Fibroblast of skin of left biceps (primary cell): Measurements from ENCODE around the gene NIM1K.
"Not testable (repeated sequence)": the region's sequence is repeated elsewhere in the genome, so short reads cannot be mapped to it uniquely, and the experiment has no call there.

Experiments
- DNase-seq, 2 experiments: peaks; one replicate each; pipeline ENCODE4 v3.0.0-alpha.2; 2013; ENCODE audit warnings: low read depth in 2 of 2

Gene NIM1K

GRCh38 chr5:43279548-43280274 is 87.7 kb downstream of the NIM1K start:
- DNase-seq: no peak

- no peak for DNase-seq
Observed at GRCh38 chr5:43281840-43282658, 90.0 kb downstream of the NIM1K start.

- no peak for DNase-seq
Observed at GRCh38 chr5:43286623-43287022, 94.6 kb downstream of the NIM1K start.

GRCh38 chr5:43287493-43287892 is 95.5 kb downstream of the NIM1K start:
- DNase-seq: no peak

- no peak for DNase-seq
Observed at GRCh38 chr5:43288269-43288831, 96.3 kb downstream of the NIM1K start.

- no peak for DNase-seq
Observed at GRCh38 chr5:43290726-43291125, 98.7 kb downstream of the NIM1K start.

GRCh38 chr5:43294226-43294625 is 102.2 kb downstream of the NIM1K start:
- peak in 1 of 2 experiments; percentile 13 for DNase-seq

- no peak for DNase-seq
Observed at GRCh38 chr5:43295202-43295601, 103.2 kb downstream of the NIM1K start.

GRCh38 chr5:43296835-43297234 is 104.8 kb downstream of the NIM1K start:
- DNase-seq: no peak

GRCh38 chr5:43298443-43298842 is 106.4 kb downstream of the NIM1K start:
- DNase-seq: peak; percentile 36 to 38

GRCh38 chr5:43300112-43300511 is 108.1 kb downstream of the NIM1K start:
- DNase-seq: no peak

GRCh38 chr5:43301653-43302091 is 109.6 kb downstream of the NIM1K start:
- DNase-seq: no peak

- DNase-seq: no peak
Observed at GRCh38 chr5:43302481-43302880, 110.5 kb downstream of the NIM1K start.

- no peak for DNase-seq
Observed at GRCh38 chr5:43303242-43303641, 111.2 kb downstream of the NIM1K start.

- peak; percentile 26 to 31 for DNase-seq
Observed at GRCh38 chr5:43304525-43304924, 112.5 kb downstream of the NIM1K start.

GRCh38 chr5:43305948-43306565 is 114.0 kb downstream of the NIM1K start:
- DNase-seq: peak; percentile 28 to 31

GRCh38 chr5:43306954-43307353 is 114.9 kb downstream of the NIM1K start:
- not testable (repeated sequence) for DNase-seq

- DNase-seq: no peak
Observed at GRCh38 chr5:43309122-43309521, 117.1 kb downstream of the NIM1K start.

- DNase-seq: no peak
Observed at GRCh38 chr5:43309637-43310036, 117.6 kb downstream of the NIM1K start.

GRCh38 chr5:43312076-43312661 is 120.1 kb downstream of the NIM1K start:
- no peak for DNase-seq

GRCh38 chr5:43312699-43313034 is 120.6 kb downstream of the NIM1K start:
- no peak for DNase-seq
